ENCODE measurements around the gene RNF26. TPM values are rescaled to one million over a fixed set of nuclear protein-coding genes. Genes with fewer than 3 reads are reported as not detected.

RNF26 gene
- total and polyA plus RNA-seq, 2 donors (not counting 3 experiments of a cell fraction or from before 2014, with no cell fraction given): 40.1 to 43.8 TPM

GRCh38 chr11:119373921-119374631 lies 39.7 kb downstream of the RNF26 start:
- CTCF ChIA-PET: interaction anchor here (0.7 to 11.7 kb wide), 18 partner anchors 9 to 735 kb away, joined by 3 to 154 read pairs (median 4); partner anchors contain the start of genes C1QTNF5 and CBL

More at GRCh38 chr11:119373921-119374631, 39.7 kb downstream of the RNF26 start:
- Histone ChIP-seq H3K27me3 (ENCODE audit: control insufficient read depth in 2 of 2, insufficient read depth in 2 of 2, low read length in 2 of 2) (no peaks in the 10 kb centered on the region), H2AFZ (ENCODE audit: low read depth, low read length) (no peak overlapping the region), H4K20me1 (replicated peaks; ENCODE audit: control insufficient read depth, extremely low read depth, insufficient read depth, low read length) (no peaks in the 10 kb centered on the region), H3K9me3 (replicated peaks; ENCODE audit: control insufficient read depth, insufficient read depth, low read length) (no peaks in the 10 kb centered on the region), H3K9ac (replicated peaks; ENCODE audit: extremely low read depth, insufficient read depth, low read length) (no peak overlapping the region), H3K36me3 (ENCODE audit: control insufficient read depth in 2 of 2, extremely low read depth in 1 of 2, insufficient read depth in 2 of 2, low read length in 2 of 2) (no peaks in the 10 kb centered on the region), H3K4me1 (ENCODE audit: control insufficient read depth, extremely low read depth, insufficient read depth, low read length) (no peaks in the 10 kb centered on the region), H3K9me1 (replicated peaks; ENCODE audit: control insufficient read depth, extremely low read depth, insufficient read depth, low read length) (no peaks in the 10 kb centered on the region), H3K4me3 (replicated peaks in 1 of 3; ENCODE audit: insufficient read depth in 1 of 3, low read depth in 1 of 3, low read length in 3 of 3) (no peak overlapping the region), H3K4me2 (ENCODE audit: insufficient read depth, low read length) (no peak overlapping the region), H3K79me2 (ENCODE audit: control insufficient read depth, insufficient read depth, low read length) (no peaks in the 10 kb centered on the region), H3K27ac (ENCODE audit: insufficient read depth, low read depth, low read length) (no peak overlapping the region)
- FAIRE-seq (peak; percentile 91), DNase-seq (ENCODE audit: low read depth, low spot score) (peak; percentile 79)
- POLR2A ChIA-PET: interaction anchor here (1.0 kb wide), 1 partner anchor 33 kb away, joined by 12 read pairs; the partner anchor contains the start of gene C1QTNF5
- intact Hi-C loops (cut with micrococcal nuclease) (loop anchor here (1.0 to 5.0 kb wide), 3 partner anchors 18 to 167 kb away; partner anchors contain the start of genes C1QTNF5 and CBL), dilution Hi-C loops (cut with MboI; ENCODE audit: extremely low pct_ligation_motif_present, low sequenced_read_pairs) (no loop called here)
- BruUV-seq (replicated peaks): no TSS peak
- TF ChIP-seq CTCF (IDR thresholded peaks at IDR 0.05; ENCODE audit: extremely low read depth in 1 of 2, insufficient read depth in 1 of 2, low read depth in 1 of 2, low read length in 2 of 2): peak; percentile 90 to 92
- TF ChIP-seq FOS (IDR thresholded peaks at IDR 0.05; ENCODE audit: borderline replicate concordance, insufficient read depth, low read length): no peak
